ENCODE measurements around the gene NBPF9.
"Not testable (repeated sequence)": the region's sequence is repeated elsewhere in the genome, so short reads cannot be mapped to it uniquely, and the experiment has no call there.

DNA sequence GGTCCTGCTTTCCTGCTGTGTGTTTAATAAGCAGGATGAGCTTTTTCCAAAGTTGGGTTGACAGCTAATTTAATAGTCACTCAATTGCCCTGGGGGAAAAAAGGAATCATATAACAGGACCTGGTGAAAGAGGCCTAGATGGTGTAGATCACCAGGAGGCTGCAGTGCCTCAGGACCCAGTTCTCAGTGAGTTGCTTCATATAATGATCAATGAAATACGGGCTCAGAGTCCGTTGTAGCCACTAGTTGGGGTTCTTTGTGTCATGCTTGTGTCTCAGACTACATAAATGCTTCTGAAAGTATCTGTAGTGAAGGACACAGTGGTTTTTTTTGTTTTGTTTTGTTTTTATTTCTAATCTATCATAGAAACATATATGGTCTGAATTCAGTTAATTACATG lies 94.6 kb downstream of the NBPF9 start:
- not testable (repeated sequence) for TF ChIP-seq CTCF, POLR2A (IDR thresholded peaks at IDR 0.05)
